ENCODE results near the gene ARHGEF10L.

Gene ARHGEF10L

GRCh38 chr1:17575797-17576518 is 36.5 kb downstream of the ARHGEF10L start:
- H3K36me3 ChIP-seq (ENCODE audit: control insufficient read depth in 1 of 2, insufficient read depth in 2 of 2, low read length in 2 of 2): no peaks in the 10 kb centered on the region
- H3K27ac ChIP-seq (ENCODE audit: low read length): peak overlapping the region; percentile 0
- H3K4me3 ChIP-seq (ENCODE audit: low read depth in 1 of 2, low read length in 2 of 2): no peak overlapping the region
- H3K9me3 ChIP-seq (ENCODE audit: control insufficient read depth in 1 of 2, low read length in 2 of 2): no peaks in the 10 kb centered on the region
- no peaks in the 10 kb centered on the region for H3K27me3 ChIP-seq (ENCODE audit: low read depth, low read length)
- H3K4me1 ChIP-seq (ENCODE audit: control insufficient read depth in 1 of 2, insufficient read depth in 2 of 2, low read length in 2 of 2): peaks cover 12 to 40% of the 10 kb centered on the region in 2 donors

GRCh38 chr1:17576519-17576853 is 37.0 kb downstream of the ARHGEF10L start:
- H3K9me3 ChIP-seq (ENCODE audit: control insufficient read depth in 1 of 2, low read length in 2 of 2): no peaks in the 10 kb centered on the region
- no peaks in the 10 kb centered on the region for H3K36me3 ChIP-seq (ENCODE audit: control insufficient read depth in 1 of 2, insufficient read depth in 2 of 2, low read length in 2 of 2)
- peaks cover 11 to 36% of the 10 kb centered on the region in 2 donors for H3K4me1 ChIP-seq (ENCODE audit: control insufficient read depth in 1 of 2, insufficient read depth in 2 of 2, low read length in 2 of 2)
- no peak overlapping the region for H3K4me3 ChIP-seq (ENCODE audit: low read depth in 1 of 2, low read length in 2 of 2)
- no peaks in the 10 kb centered on the region for H3K27me3 ChIP-seq (ENCODE audit: low read depth, low read length)
- H3K27ac ChIP-seq (ENCODE audit: low read length): no peak overlapping the region

DNA sequence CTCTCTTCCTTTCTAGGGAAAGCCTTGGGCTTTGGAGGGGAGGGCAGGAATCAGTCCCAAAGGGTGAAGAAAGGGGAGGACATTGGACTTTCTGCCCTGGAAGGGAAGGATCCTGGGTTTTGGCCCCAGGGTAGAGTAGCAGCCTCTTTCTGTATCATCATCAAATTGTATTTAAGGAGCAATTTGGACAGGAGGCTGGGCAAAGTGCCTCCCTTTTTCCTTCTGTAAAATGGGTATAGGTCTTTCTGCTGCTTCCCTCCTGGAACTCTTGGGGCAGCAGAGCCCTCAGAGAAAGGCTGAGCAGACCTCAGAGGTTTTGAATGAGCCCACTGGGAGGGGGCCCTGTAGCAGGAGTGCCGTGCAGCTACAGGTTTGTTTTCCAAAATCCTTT is 38.4 kb downstream of the ARHGEF10L start:
- no peaks in the 10 kb centered on the region for H3K36me3 ChIP-seq (ENCODE audit: control insufficient read depth in 1 of 2, insufficient read depth in 2 of 2, low read length in 2 of 2)
- H3K4me1 ChIP-seq (ENCODE audit: control insufficient read depth in 1 of 2, insufficient read depth in 2 of 2, low read length in 2 of 2): peaks cover 9 to 26% of the 10 kb centered on the region in 2 donors
- no peaks in the 10 kb centered on the region for H3K27me3 ChIP-seq (ENCODE audit: low read depth, low read length)
- H3K9me3 ChIP-seq (ENCODE audit: control insufficient read depth in 1 of 2, low read length in 2 of 2): no peaks in the 10 kb centered on the region
- H3K4me3 ChIP-seq (ENCODE audit: low read depth in 1 of 2, low read length in 2 of 2): no peak overlapping the region
- H3K27ac ChIP-seq (ENCODE audit: low read length): no peak overlapping the region

DNA sequence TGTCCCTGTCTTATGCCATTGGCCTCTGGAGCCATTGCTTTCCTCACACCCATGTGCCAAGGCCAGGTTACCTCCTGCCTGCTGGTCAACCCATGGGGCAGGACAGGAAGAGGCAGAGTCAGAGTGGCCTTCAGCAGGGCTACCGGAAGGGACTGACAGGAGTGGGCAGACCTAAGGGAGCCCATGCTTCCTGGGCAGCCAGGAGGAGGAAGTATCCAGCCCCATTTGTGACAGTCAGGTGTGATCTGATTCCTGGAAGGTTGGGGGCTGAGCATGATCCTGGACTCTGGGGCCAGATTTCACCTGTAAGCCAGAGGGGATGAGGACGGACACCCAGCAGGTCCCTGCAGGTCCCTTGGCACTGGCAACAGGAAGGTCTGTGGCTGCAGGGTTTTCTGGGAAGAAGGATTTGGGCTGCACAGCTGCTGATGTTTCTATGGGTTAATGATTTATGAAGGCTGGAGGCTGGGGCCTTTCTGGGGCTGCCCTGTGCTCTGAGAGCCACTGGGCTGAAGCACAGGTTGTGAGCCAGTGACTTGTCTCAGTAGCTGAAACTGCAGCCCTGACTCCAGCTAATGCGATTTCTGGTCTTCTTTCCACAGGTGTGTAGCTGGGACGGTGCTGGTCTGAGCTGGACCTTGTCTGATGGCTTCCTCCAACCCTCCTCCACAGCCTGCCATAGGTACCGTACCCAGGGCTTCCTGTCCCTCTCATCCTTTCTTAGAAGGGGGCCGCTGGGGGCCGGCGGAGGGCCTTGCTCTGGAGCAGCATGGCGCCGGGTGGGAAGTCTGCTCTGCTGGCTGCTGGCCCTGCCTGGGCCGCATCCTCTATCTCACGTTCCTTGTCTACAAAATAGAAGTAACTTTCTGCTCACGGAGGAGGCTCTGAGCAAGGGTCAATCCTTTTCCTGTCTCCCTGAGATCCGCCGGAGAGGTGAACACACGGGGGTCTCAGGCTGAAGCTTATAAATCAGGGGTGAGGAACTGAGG is 40.7 kb downstream of the ARHGEF10L start:
- Histone ChIP-seq H3K36me3 (ENCODE audit: control insufficient read depth in 1 of 2, insufficient read depth in 2 of 2, low read length in 2 of 2) (no peaks in the 10 kb centered on the region), H3K27me3 (ENCODE audit: low read depth, low read length) (no peaks in the 10 kb centered on the region), H3K27ac (ENCODE audit: low read length) (peak overlapping the region; percentile 74), H3K9me3 (ENCODE audit: control insufficient read depth in 1 of 2, low read length in 2 of 2) (no peaks in the 10 kb centered on the region), H3K4me1 (ENCODE audit: control insufficient read depth in 1 of 2, insufficient read depth in 2 of 2, low read length in 2 of 2) (peaks cover 1 to 2% of the 10 kb centered on the region in 2 donors), H3K4me3 (ENCODE audit: low read depth in 1 of 2, low read length in 2 of 2) (peak overlapping the region in 1 of 2 donors; percentile 26)

GRCh38 chr1:17581389-17582123 is 42.1 kb downstream of the ARHGEF10L start:
- no peaks in the 10 kb centered on the region for H3K27me3 ChIP-seq (ENCODE audit: low read depth, low read length)
- peaks cover 0 to 4% of the 10 kb centered on the region in 2 donors for H3K4me1 ChIP-seq (ENCODE audit: control insufficient read depth in 1 of 2, insufficient read depth in 2 of 2, low read length in 2 of 2)
- H3K36me3 ChIP-seq (ENCODE audit: control insufficient read depth in 1 of 2, insufficient read depth in 2 of 2, low read length in 2 of 2): no peaks in the 10 kb centered on the region
- peak overlapping the region; percentile 39 for H3K27ac ChIP-seq (ENCODE audit: low read length)
- H3K4me3 ChIP-seq (ENCODE audit: low read depth in 1 of 2, low read length in 2 of 2): peak overlapping the region in 1 of 2 donors; percentile 39
- no peaks in the 10 kb centered on the region for H3K9me3 ChIP-seq (ENCODE audit: control insufficient read depth in 1 of 2, low read length in 2 of 2)

DNA sequence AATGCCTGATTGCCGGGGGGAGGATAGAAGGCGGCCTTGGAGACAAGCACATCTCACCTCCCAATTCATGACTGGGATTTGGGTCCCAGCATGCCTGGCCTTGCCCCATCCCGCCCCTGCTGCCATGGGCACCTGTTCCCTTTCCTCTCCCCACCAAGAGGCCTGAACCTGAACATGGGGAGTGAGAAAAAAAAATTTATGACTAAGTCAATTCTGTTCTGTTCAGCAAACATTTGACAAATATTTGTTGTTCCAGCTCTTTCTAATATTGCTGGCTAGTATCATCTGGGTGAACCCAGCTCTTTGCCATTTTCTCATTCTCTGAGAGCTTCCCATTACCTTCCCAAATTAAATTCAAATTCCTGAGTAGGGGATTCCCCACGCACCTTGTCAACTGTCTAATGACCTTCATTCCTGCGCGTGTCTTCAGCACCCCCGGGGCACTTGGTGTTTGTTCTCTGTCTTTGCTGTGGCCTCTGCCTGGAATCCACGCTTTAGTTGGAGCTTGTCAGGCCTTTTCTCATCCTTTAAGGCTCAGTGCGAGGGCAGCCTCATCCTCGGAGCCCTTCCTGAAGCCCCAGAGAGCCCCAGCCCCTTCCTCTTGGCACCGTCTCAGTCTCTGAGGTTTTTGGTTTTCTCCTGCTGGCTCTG is 42.8 kb downstream of the ARHGEF10L start:
- Histone ChIP-seq H3K27ac (ENCODE audit: low read length) (peak overlapping the region; percentile 39), H3K4me3 (ENCODE audit: low read depth in 1 of 2, low read length in 2 of 2) (peak overlapping the region in 1 of 2 donors; percentile 39), H3K4me1 (ENCODE audit: control insufficient read depth in 1 of 2, insufficient read depth in 2 of 2, low read length in 2 of 2) (peaks cover 0 to 11% of the 10 kb centered on the region in 2 donors)

DNA sequence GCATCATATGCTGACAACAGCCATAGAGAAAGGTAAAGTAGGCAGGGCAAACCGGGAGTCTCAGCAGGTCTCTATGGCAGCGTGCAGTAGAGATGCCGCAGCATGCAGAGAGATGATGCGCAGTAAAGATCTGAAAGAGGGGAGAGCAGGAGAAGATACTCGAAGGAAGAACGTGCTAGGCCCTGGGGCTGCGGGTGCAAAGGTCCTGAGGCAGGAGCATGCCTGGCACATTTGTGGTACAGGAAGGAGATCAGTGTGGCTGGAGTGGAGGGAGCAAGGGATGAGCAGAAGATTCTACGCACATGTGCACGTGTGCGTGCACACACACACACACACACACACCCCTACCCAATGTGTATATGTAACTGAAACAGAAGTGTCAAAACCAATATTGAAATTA is 45.0 kb downstream of the ARHGEF10L start:
- no peak overlapping the region for H3K27ac ChIP-seq (ENCODE audit: low read length)
- no peaks in the 10 kb centered on the region for H3K9me3 ChIP-seq (ENCODE audit: control insufficient read depth in 1 of 2, low read length in 2 of 2)
- no peaks in the 10 kb centered on the region for H3K27me3 ChIP-seq (ENCODE audit: low read depth, low read length)
- H3K36me3 ChIP-seq (ENCODE audit: control insufficient read depth in 1 of 2, insufficient read depth in 2 of 2, low read length in 2 of 2): no peaks in the 10 kb centered on the region
- H3K4me1 ChIP-seq (ENCODE audit: control insufficient read depth in 1 of 2, insufficient read depth in 2 of 2, low read length in 2 of 2): peaks cover 10 to 33% of the 10 kb centered on the region in 2 donors
- no peak overlapping the region for H3K4me3 ChIP-seq (ENCODE audit: low read depth in 1 of 2, low read length in 2 of 2)

More for the DNA sequence above, 42.8 kb downstream of the ARHGEF10L start:
- H3K27me3 ChIP-seq (ENCODE audit: low read depth, low read length): no peaks in the 10 kb centered on the region
- H3K9me3 ChIP-seq (ENCODE audit: control insufficient read depth in 1 of 2, low read length in 2 of 2): no peaks in the 10 kb centered on the region
- no peaks in the 10 kb centered on the region for H3K36me3 ChIP-seq (ENCODE audit: control insufficient read depth in 1 of 2, insufficient read depth in 2 of 2, low read length in 2 of 2)

- no peaks in the 10 kb centered on the region for H3K36me3 ChIP-seq (ENCODE audit: control insufficient read depth in 1 of 2, insufficient read depth in 2 of 2, low read length in 2 of 2)
- no peaks in the 10 kb centered on the region for H3K9me3 ChIP-seq (ENCODE audit: control insufficient read depth in 1 of 2, low read length in 2 of 2)
- no peak overlapping the region for H3K27ac ChIP-seq (ENCODE audit: low read length)
- no peaks in the 10 kb centered on the region for H3K27me3 ChIP-seq (ENCODE audit: low read depth, low read length)
- peaks cover 10 to 34% of the 10 kb centered on the region in 2 donors for H3K4me1 ChIP-seq (ENCODE audit: control insufficient read depth in 1 of 2, insufficient read depth in 2 of 2, low read length in 2 of 2)
- no peak overlapping the region for H3K4me3 ChIP-seq (ENCODE audit: low read depth in 1 of 2, low read length in 2 of 2)
Observed at GRCh38 chr1:17585266-17585987, 45.9 kb downstream of the ARHGEF10L start.

- Histone ChIP-seq H3K36me3 (ENCODE audit: control insufficient read depth in 1 of 2, insufficient read depth in 2 of 2, low read length in 2 of 2) (no peaks in the 10 kb centered on the region), H3K4me3 (ENCODE audit: low read depth in 1 of 2, low read length in 2 of 2) (no peak overlapping the region), H3K27ac (ENCODE audit: low read length) (no peak overlapping the region), H3K27me3 (ENCODE audit: low read depth, low read length) (no peaks in the 10 kb centered on the region), H3K9me3 (ENCODE audit: control insufficient read depth in 1 of 2, low read length in 2 of 2) (no peaks in the 10 kb centered on the region), H3K4me1 (ENCODE audit: control insufficient read depth in 1 of 2, insufficient read depth in 2 of 2, low read length in 2 of 2) (peaks cover 10 to 34% of the 10 kb centered on the region in 2 donors)
Observed at GRCh38 chr1:17586172-17586964, 46.9 kb downstream of the ARHGEF10L start.

- H3K4me3 ChIP-seq (ENCODE audit: low read depth in 1 of 2, low read length in 2 of 2): no peak overlapping the region
Observed at GRCh38 chr1:17587693-17588047, 48.2 kb downstream of the ARHGEF10L start.

More at GRCh38 chr1:17587693-17588047, 48.2 kb downstream of the ARHGEF10L start:
- Histone ChIP-seq H3K27me3 (ENCODE audit: low read depth, low read length) (no peaks in the 10 kb centered on the region), H3K36me3 (ENCODE audit: control insufficient read depth in 1 of 2, insufficient read depth in 2 of 2, low read length in 2 of 2) (no peaks in the 10 kb centered on the region), H3K9me3 (ENCODE audit: control insufficient read depth in 1 of 2, low read length in 2 of 2) (no peaks in the 10 kb centered on the region), H3K27ac (ENCODE audit: low read length) (peak overlapping the region; percentile 60), H3K4me1 (ENCODE audit: control insufficient read depth in 1 of 2, insufficient read depth in 2 of 2, low read length in 2 of 2) (peaks cover 10 to 34% of the 10 kb centered on the region in 2 donors)

All from muscle layer of duodenum (tissue), 2 donors.